ENCODE measurements around the gene MBNL1.

DNA sequence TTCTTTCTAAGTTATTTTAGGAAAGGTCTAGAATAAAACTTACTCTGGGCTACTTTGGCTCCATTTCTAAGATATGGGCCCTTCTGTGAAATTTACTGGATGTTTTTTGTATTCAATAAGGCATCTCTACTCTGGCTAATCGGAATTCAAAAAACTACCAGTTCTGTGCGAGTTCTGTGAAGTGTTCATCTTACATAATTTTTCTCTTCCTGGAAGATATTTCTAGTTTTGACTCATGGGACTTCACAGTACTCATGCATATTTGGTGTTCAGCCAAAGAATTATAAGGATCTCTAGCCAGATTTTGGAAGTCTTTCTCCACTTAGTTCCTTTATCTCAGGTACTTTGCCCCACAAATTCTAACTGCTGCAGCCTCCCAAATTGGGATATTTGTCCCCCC is 46.4 kb upstream of the MBNL1 start:
- TF ChIP-seq TAF1 (CRISPR knock-in tag; IDR thresholded peaks at IDR 0.05), result no peak
- TF ChIP-seq FOSL1 (CRISPR knock-in tag; IDR thresholded peaks at IDR 0.05; ENCODE audit: borderline replicate concordance), result no peak
- TF ChIP-seq, protein P1, sequence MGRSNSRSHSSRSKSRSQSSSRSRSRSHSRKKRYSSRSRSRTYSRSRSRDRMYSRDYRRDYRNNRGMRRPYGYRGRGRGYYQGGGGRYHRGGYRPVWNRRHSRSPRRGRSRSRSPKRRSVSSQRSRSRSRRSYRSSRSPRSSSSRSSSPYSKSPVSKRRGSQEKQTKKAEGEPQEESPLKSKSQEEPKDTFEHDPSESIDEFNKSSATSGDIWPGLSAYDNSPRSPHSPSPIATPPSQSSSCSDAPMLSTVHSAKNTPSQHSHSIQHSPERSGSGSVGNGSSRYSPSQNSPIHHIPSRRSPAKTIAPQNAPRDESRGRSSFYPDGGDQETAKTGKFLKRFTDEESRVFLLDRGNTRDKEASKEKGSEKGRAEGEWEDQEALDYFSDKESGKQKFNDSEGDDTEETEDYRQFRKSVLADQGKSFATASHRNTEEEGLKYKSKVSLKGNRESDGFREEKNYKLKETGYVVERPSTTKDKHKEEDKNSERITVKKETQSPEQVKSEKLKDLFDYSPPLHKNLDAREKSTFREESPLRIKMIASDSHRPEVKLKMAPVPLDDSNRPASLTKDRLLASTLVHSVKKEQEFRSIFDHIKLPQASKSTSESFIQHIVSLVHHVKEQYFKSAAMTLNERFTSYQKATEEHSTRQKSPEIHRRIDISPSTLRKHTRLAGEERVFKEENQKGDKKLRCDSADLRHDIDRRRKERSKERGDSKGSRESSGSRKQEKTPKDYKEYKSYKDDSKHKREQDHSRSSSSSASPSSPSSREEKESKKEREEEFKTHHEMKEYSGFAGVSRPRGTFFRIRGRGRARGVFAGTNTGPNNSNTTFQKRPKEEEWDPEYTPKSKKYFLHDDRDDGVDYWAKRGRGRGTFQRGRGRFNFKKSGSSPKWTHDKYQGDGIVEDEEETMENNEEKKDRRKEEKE (IDR thresholded peaks at IDR 0.05), result no peak
- TF ChIP-seq, protein P2, sequence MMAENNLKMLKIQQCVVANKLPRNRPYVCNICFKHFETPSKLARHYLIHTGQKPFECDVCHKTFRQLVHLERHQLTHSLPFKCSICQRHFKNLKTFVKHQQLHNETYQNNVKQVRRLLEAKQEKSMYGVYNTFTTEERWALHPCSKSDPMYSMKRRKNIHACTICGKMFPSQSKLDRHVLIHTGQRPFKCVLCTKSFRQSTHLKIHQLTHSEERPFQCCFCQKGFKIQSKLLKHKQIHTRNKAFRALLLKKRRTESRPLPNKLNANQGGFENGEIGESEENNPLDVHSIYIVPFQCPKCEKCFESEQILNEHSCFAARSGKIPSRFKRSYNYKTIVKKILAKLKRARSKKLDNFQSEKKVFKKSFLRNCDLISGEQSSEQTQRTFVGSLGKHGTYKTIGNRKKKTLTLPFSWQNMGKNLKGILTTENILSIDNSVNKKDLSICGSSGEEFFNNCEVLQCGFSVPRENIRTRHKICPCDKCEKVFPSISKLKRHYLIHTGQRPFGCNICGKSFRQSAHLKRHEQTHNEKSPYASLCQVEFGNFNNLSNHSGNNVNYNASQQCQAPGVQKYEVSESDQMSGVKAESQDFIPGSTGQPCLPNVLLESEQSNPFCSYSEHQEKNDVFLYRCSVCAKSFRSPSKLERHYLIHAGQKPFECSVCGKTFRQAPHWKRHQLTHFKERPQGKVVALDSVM (CRISPR knock-in tag; IDR thresholded peaks at IDR 0.05), result no peak
- TF ChIP-seq, protein P3, sequence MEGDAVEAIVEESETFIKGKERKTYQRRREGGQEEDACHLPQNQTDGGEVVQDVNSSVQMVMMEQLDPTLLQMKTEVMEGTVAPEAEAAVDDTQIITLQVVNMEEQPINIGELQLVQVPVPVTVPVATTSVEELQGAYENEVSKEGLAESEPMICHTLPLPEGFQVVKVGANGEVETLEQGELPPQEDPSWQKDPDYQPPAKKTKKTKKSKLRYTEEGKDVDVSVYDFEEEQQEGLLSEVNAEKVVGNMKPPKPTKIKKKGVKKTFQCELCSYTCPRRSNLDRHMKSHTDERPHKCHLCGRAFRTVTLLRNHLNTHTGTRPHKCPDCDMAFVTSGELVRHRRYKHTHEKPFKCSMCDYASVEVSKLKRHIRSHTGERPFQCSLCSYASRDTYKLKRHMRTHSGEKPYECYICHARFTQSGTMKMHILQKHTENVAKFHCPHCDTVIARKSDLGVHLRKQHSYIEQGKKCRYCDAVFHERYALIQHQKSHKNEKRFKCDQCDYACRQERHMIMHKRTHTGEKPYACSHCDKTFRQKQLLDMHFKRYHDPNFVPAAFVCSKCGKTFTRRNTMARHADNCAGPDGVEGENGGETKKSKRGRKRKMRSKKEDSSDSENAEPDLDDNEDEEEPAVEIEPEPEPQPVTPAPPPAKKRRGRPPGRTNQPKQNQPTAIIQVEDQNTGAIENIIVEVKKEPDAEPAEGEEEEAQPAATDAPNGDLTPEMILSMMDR (CRISPR knock-in tag; IDR thresholded peaks at IDR 0.05), result no peak
- TF ChIP-seq POLR2AphosphoS5 (IDR thresholded peaks at IDR 0.05; ENCODE audit: low read depth, low read length), result no peak
- no peak for TF ChIP-seq KDM4B (CRISPR knock-in tag; IDR thresholded peaks at IDR 0.05)
- TF ChIP-seq, protein P4, sequence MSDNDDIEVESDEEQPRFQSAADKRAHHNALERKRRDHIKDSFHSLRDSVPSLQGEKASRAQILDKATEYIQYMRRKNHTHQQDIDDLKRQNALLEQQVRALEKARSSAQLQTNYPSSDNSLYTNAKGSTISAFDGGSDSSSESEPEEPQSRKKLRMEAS (IDR thresholded peaks at IDR 0.05), result no peak
- no peak for TF ChIP-seq ZFP41 (CRISPR knock-in tag; IDR thresholded peaks at IDR 0.05; ENCODE audit: borderline replicate concordance)
- TF ChIP-seq, protein P5, sequence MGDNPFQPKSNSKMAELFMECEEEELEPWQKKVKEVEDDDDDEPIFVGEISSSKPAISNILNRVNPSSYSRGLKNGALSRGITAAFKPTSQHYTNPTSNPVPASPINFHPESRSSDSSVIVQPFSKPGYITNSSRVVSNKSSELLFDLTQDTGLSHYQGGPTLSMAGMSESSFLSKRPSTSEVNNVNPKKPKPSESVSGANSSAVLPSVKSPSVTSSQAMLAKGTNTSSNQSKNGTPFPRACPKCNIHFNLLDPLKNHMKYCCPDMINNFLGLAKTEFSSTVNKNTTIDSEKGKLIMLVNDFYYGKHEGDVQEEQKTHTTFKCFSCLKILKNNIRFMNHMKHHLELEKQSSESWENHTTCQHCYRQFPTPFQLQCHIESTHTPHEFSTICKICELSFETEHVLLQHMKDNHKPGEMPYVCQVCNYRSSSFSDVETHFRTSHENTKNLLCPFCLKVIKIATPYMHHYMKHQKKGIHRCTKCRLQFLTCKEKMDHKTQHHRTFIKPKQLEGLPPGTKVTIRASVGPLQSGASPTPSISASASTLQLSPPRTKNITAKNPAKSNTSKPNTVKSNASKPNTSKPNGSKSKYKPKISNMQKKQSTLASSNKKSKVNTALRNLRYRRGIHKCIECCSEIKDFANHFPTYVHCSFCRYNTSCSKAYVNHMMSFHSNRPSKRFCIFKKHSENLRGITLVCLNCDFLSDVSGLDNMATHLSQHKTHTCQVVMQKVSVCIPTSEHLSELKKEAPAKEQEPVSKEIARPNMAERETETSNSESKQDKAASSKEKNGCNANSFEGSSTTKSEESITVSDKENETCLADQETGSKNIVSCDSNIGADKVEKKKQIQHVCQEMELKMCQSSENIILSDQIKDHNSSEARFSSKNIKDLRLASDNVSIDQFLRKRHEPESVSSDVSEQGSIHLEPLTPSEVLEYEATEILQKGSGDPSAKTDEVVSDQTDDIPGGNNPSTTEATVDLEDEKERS (CRISPR knock-in tag; IDR thresholded peaks at IDR 0.05), result no peak
- TF ChIP-seq RFX1 (IDR thresholded peaks at IDR 0.05), result no peak
